H1 (cell line): ENCODE data around the gene AOC1. TPM values are rescaled to one million over a fixed set of nuclear protein-coding genes. Genes with fewer than 3 reads are reported as not detected.

ENCODE experiments used
- CTCF ChIA-PET: fragments of 300-600 bp; sonication (Branson Sonifier 250); formaldehyde crosslinking; loops from one replicate; lab custom pipeline; 2021; ENCODE audit not compliant: partially characterized antibody; lab: Charles Lee
- POLR2A ChIA-PET: fragments of 300-600 bp; sonication (Branson Sonifier 250); formaldehyde crosslinking; loops from one replicate; lab custom pipeline; 2021; ENCODE audit warnings: inconsistent platforms; ENCODE audit not compliant: partially characterized antibody; lab: Charles Lee
- DNase-seq, 2 experiments: peaks; one replicate each; pipeline versions ENCODE4 v3.0.0 to v3.0.0-alpha.2; 2010 to 2022; ENCODE audit warnings: low spot score in 2 of 2, low read depth in 1 of 2, mixed read lengths in 1 of 2
- FAIRE-seq: peaks from 2 replicates; lab custom pipeline; 2011; peaks lifted over from hg19 to GRCh38; lab: Jason Lieb, UNC
- H2AFZ ChIP-seq: 2 replicates; pipeline ENCODE4 v1.8.1; 2012; ENCODE audit warnings: low read length, inconsistent platforms
- H2AK5ac ChIP-seq: 2 replicates; pipeline ENCODE4 v1.6.1; 2013; ENCODE audit warnings: low read depth, low read length
- H2BK120ac ChIP-seq: replicated peaks from 2 replicates; pipeline ENCODE3; 2013; ENCODE audit warnings: low read depth, low read length, inconsistent platforms
- H2BK12ac ChIP-seq: 2 replicates; pipeline ENCODE4 v1.6.1; 2013; ENCODE audit warnings: low read depth, low read length
- H2BK15ac ChIP-seq: 2 replicates; pipeline ENCODE4 v1.6.1; 2013; ENCODE audit warnings: low read length
- H2BK20ac ChIP-seq: 2 replicates; pipeline ENCODE4 v1.6.1; 2013; ENCODE audit warnings: low read length
- H2BK5ac ChIP-seq: 2 replicates; pipeline ENCODE4 v1.6.1; 2013; ENCODE audit warnings: low read depth, low read length
- H3K14ac ChIP-seq: 2 replicates; pipeline ENCODE4 v1.6.1; 2013; ENCODE audit warnings: inconsistent platforms; ENCODE audit not compliant: insufficient read length
- H3K18ac ChIP-seq: 2 replicates; pipeline ENCODE4 v1.6.1; 2013; ENCODE audit warnings: low read length; ENCODE audit errors: extremely low read depth
- H3K23ac ChIP-seq: 2 replicates; pipeline ENCODE4 v1.6.1; 2013; ENCODE audit warnings: inconsistent platforms; ENCODE audit not compliant: insufficient read length
- H3K23me2 ChIP-seq: 2 replicates; pipeline ENCODE4 v1.6.1; 2013; ENCODE audit warnings: low read depth, low read length
- H3K27ac ChIP-seq: 2 replicates; pipeline ENCODE4 v1.6.1; 2011; ENCODE audit warnings: low read depth, low read length, inconsistent platforms
- H3K27me3 ChIP-seq, 4 experiments: replicated peaks in 1 of 4; 1 replicate in 1 of 4; 2 replicates in 3 of 4; pipeline versions ENCODE4 v1.6.1 to v1.8.1; 2011 to 2013; ENCODE audit warnings: low read length in 3 of 4, mild to moderate bottlenecking in 3 of 4, inconsistent platforms in 2 of 4, mixed read lengths in 2 of 4, moderate library complexity in 1 of 4; ENCODE audit not compliant: control insufficient read depth in 3 of 4, insufficient read depth in 3 of 4; ENCODE audit errors: extremely low read depth in 1 of 4
- H3K36me3 ChIP-seq, 4 experiments: 2 replicates each; pipeline versions ENCODE4 v1.6.1 to v1.8.1; 2011 to 2013; ENCODE audit warnings: mild to moderate bottlenecking in 4 of 4, low read length in 3 of 4, moderate library complexity in 2 of 4, control low read depth in 1 of 4, inconsistent platforms in 1 of 4; ENCODE audit not compliant: insufficient read depth in 4 of 4, control insufficient read depth in 2 of 4
- H3K4ac ChIP-seq: replicated peaks from 2 replicates; pipeline ENCODE3; 2013; ENCODE audit warnings: low read length, low read depth, mixed read lengths, inconsistent platforms; ENCODE audit not compliant: insufficient read length
- H3K4me1 ChIP-seq, 4 experiments: replicated peaks in 1 of 4; 1 replicate in 1 of 4; 2 replicates in 3 of 4; pipeline versions ENCODE4 v1.6.1 to v1.8.1; 2011 to 2013; ENCODE audit warnings: low read length in 3 of 4, inconsistent platforms in 2 of 4, mixed read lengths in 1 of 4; ENCODE audit not compliant: insufficient read depth in 4 of 4, control insufficient read depth in 3 of 4
- H3K4me2 ChIP-seq, 2 experiments: 2 replicates each; pipeline versions ENCODE4 v1.6.1 to v1.8.1; 2011 to 2013; ENCODE audit warnings: low read depth in 2 of 2, low read length in 2 of 2, control low read depth in 1 of 2, inconsistent platforms in 1 of 2, mild to moderate bottlenecking in 1 of 2; ENCODE audit not compliant: insufficient read depth in 1 of 2
- H3K4me3 ChIP-seq, 4 experiments: fragments of 200-600, 300-600 bp in 1 of 4; sonication (generic), shearing (Covaris generic), sonication (Bioruptor Twin) in 1 of 4; 2 replicates each; pipeline versions ENCODE4 v1.5.1 to v1.8.1; 2011 to 2016; ENCODE audit warnings: low read length in 4 of 4, low read depth in 3 of 4, control low read depth in 2 of 4, inconsistent platforms in 2 of 4, mild to moderate bottlenecking in 2 of 4, mixed read lengths in 1 of 4, moderate library complexity in 1 of 4; ENCODE audit not compliant: insufficient read depth in 2 of 4; ENCODE audit errors: extremely low read depth in 1 of 4
- H3K56ac ChIP-seq: replicated peaks from 2 replicates; pipeline ENCODE3; 2013; ENCODE audit warnings: low read depth, mild to moderate bottlenecking, mixed read lengths, low read length, inconsistent platforms; ENCODE audit not compliant: insufficient read length
- H3K79me1 ChIP-seq: 2 replicates; pipeline ENCODE4 v1.6.1; 2013; ENCODE audit warnings: low read depth, low read length, control low read depth
- H3K79me2 ChIP-seq, 2 experiments: 2 replicates each; pipeline versions ENCODE4 v1.6.1 to v1.8.1; 2012 to 2013; ENCODE audit warnings: low read length in 2 of 2, mild to moderate bottlenecking in 2 of 2, inconsistent platforms in 1 of 2; ENCODE audit not compliant: insufficient read depth in 2 of 2, control insufficient read depth in 1 of 2
- H3K9ac ChIP-seq, 4 experiments: replicated peaks in 1 of 4; 1 replicate in 1 of 4; 2 replicates in 3 of 4; pipeline versions ENCODE4 v1.6.1 to v1.8.1; 2011 to 2013; ENCODE audit warnings: low read depth in 3 of 4, low read length in 3 of 4, control low read depth in 2 of 4, mild to moderate bottlenecking in 2 of 4, moderate library complexity in 2 of 4, inconsistent platforms in 1 of 4; ENCODE audit errors: extremely low read depth in 1 of 4
- H3K9me3 ChIP-seq, 2 experiments: 2 replicates each; pipeline versions ENCODE4 v1.6.1 to v1.8.1; 2012 to 2013; ENCODE audit warnings: mild to moderate bottlenecking in 2 of 2, moderate library complexity in 2 of 2, control low read depth in 1 of 2, inconsistent platforms in 1 of 2, low read depth in 1 of 2, low read length in 1 of 2, mixed read lengths in 1 of 2; ENCODE audit not compliant: insufficient read depth in 2 of 2
- H4K20me1 ChIP-seq, 2 experiments: replicated peaks in 1 of 2; 2 replicates each; pipeline versions ENCODE3 to v1.8.1; 2011 to 2013; ENCODE audit warnings: inconsistent platforms in 2 of 2, low read length in 2 of 2, mild to moderate bottlenecking in 1 of 2; ENCODE audit not compliant: insufficient read depth in 2 of 2, control insufficient read depth in 1 of 2
- H4K5ac ChIP-seq: 2 replicates; pipeline ENCODE4 v1.6.1; 2013; ENCODE audit warnings: low read length, low read depth, mixed read lengths, inconsistent platforms; ENCODE audit not compliant: insufficient read length
- H4K8ac ChIP-seq: 2 replicates; pipeline ENCODE4 v1.8.0; 2013; ENCODE audit warnings: mild to moderate bottlenecking, moderate library complexity, low read length, inconsistent platforms; ENCODE audit not compliant: insufficient read depth; ENCODE audit errors: extremely low read depth
- H4K91ac ChIP-seq: replicated peaks from 2 replicates; pipeline ENCODE3; 2013; ENCODE audit warnings: low read length, mixed read lengths, inconsistent platforms; ENCODE audit not compliant: insufficient read length
- ASH2L ChIP-seq: fragments of 200-600, 300-600 bp; sonication (generic); IDR thresholded peaks from one replicate; pipeline ENCODE4 v1.7.1; 2017; ENCODE audit warnings: low read length
- BCL11A ChIP-seq, 2 experiments: IDR thresholded peaks; one replicate each; pipeline ENCODE4 v1.6.1; 2011; ENCODE audit warnings: low read depth in 2 of 2, low read length in 2 of 2, mild to moderate bottlenecking in 2 of 2
- BRCA1 ChIP-seq: IDR thresholded peaks from 2 replicates; pipeline ENCODE4 v1.6.1; 2012; ENCODE audit warnings: low read depth, low read length, improper control_type of control experiment
- CEBPB ChIP-seq: IDR thresholded peaks from 2 replicates; pipeline ENCODE4 v1.6.1; 2012; ENCODE audit warnings: low read depth, low read length
- CREB1 ChIP-seq: IDR thresholded peaks from 2 replicates; pipeline ENCODE4 v1.6.1; 2012; ENCODE audit warnings: inconsistent platforms
- CTBP2 ChIP-seq: IDR thresholded peaks from 2 replicates; pipeline ENCODE4 v1.7.0; 2011; ENCODE audit warnings: borderline replicate concordance, mild to moderate bottlenecking, moderate library complexity, mixed read lengths, low read length; ENCODE audit not compliant: insufficient read depth, insufficient read length
- GABPA ChIP-seq: IDR thresholded peaks from 2 replicates; pipeline ENCODE4 v1.6.1; 2011; ENCODE audit warnings: mild to moderate bottlenecking, low read length, moderate library complexity, borderline replicate concordance; ENCODE audit not compliant: insufficient read depth
- GTF2F1 ChIP-seq: IDR thresholded peaks from 2 replicates; pipeline ENCODE4 v1.6.1; 2012; ENCODE audit warnings: low read depth, low read length, improper control_type of control experiment, borderline replicate concordance
- HDAC6 ChIP-seq: IDR thresholded peaks from one replicate; pipeline ENCODE4 v1.7.1; 2012; ENCODE audit warnings: low read depth, mild to moderate bottlenecking, inconsistent platforms, low read length, moderate library complexity
- POLR2A ChIP-seq, 2 experiments: IDR thresholded peaks; 1 replicate in 1 of 2; 2 replicates in 1 of 2; pipeline ENCODE4 v1.6.1; 2011; ENCODE audit warnings: low read depth in 2 of 2, low read length in 2 of 2, mild to moderate bottlenecking in 2 of 2; ENCODE audit errors: control extremely low read depth in 1 of 2
- RBBP5 ChIP-seq: IDR thresholded peaks from 2 replicates; pipeline ENCODE4 v1.7.1; 2012; ENCODE audit warnings: low read depth, mild to moderate bottlenecking, inconsistent platforms, low read length, moderate library complexity, borderline replicate concordance
- SIN3A ChIP-seq, 2 experiments: IDR thresholded peaks in 1 of 2; conservative IDR thresholded peaks in 1 of 2; 2 replicates each; pipeline ENCODE4 v1.6.1; 2011 to 2012; ENCODE audit warnings: low read length in 2 of 2, improper control_type of control experiment in 1 of 2, low read depth in 1 of 2, mild to moderate bottlenecking in 1 of 2
- SP4 ChIP-seq: IDR thresholded peaks from 2 replicates; pipeline ENCODE4 v1.6.1; 2012; ENCODE audit warnings: low read length, inconsistent platforms
- TBP ChIP-seq: IDR thresholded peaks from 2 replicates; pipeline ENCODE4 v1.6.1; 2011; ENCODE audit warnings: low read depth, low read length, improper control_type of control experiment
- YY1 ChIP-seq: IDR thresholded peaks from 2 replicates; pipeline ENCODE4 v1.6.1; 2011; ENCODE audit warnings: low read depth, mild to moderate bottlenecking, low read length
- WGBS, 2 experiments: shearing (Covaris generic) in 1 of 2; methylation state at CpG; one replicate each; pipeline versions ENCODE4 v1.1.6 to v1.1.7; 2013 to 2015; ENCODE audit warnings: low lambda C conversion rate in 2 of 2, mixed read lengths in 2 of 2, inconsistent platforms in 1 of 2, low coverage in 1 of 2, missing lambda C conversion rate in 1 of 2; ENCODE audit not compliant: insufficient replicate concordance in 2 of 2, insufficient coverage in 1 of 2, insufficient read length in 1 of 2; ENCODE audit errors: extremely low coverage in 1 of 2, missing lambda C conversion rate in 1 of 2; 5-methylcytosine and 5-hydroxymethylcytosine counted together
- polyA plus RNA-seq, 7 experiments: library from polyadenylated mRNA; depleted of rRNA in 3 of 7; stranded (reverse) in 5 of 7; unstranded in 2 of 7; fragments of >200 nt in 5 of 7; fragments of 200-250 nt in 2 of 7; gene quantifications; 1 replicate in 5 of 7; 2 replicates in 1 of 7; 4 replicates in 1 of 7; pipeline versions ENCODE4 v1.2.1 to v1.2.3, GENCODE V29; 2011 to 2013; ENCODE audit warnings: missing spikeins in 2 of 7, mixed read lengths in 2 of 7
- total RNA-seq: library from RNA; stranded (reverse); fragmentation: NEBNext Ultra II Directional; extraction: Animal tissue kit (Norgen Biotek cat#: 25700); gene quantifications from 2 replicates; pipeline ENCODE4 v1.2.1, GENCODE V29; 2021

Gene AOC1
- total and polyA plus RNA-seq, 2 of the 8 experiments (the other 6 are each of a cell fraction or from before 2014, with no cell fraction given): 0.15 to 0.17 TPM

GRCh38 chr7:150910996-150911422 lies 58.7 kb downstream of the AOC1 start:
- no peak overlapping the region; the same call in 1 of the 2 replicates for H3K18ac ChIP-seq
- H3K4ac ChIP-seq: no peak overlapping the region
- no peaks in the 10 kb centered on the region for H3K79me1 ChIP-seq
- 0 out of 2 replicates have a peak overlapping the region, but pooled peaks have one; percentile 4 for H2BK20ac ChIP-seq
- H3K23ac ChIP-seq: no peak overlapping the region
- peak overlapping the region in 1 of 2 experiments; percentile 8; a peak in 1 of 4 replicates for H3K4me2 ChIP-seq
- H4K5ac ChIP-seq: no peak overlapping the region
- peak overlapping the region; percentile 82; the same call in 1 of the 2 replicates for H2BK12ac ChIP-seq
- 0 out of 2 replicates have a peak overlapping the region, but pooled peaks have one; percentile 12 for H2AFZ ChIP-seq
- peaks cover 0 to 8% (median 0%) of the 10 kb centered on the region in 4 experiments; a peak in 2 of 7 replicates for H3K4me1 ChIP-seq
- no peak for DNase-seq
- H3K79me2 ChIP-seq: no peaks in the 10 kb centered on the region
- no peak overlapping the region for H2BK5ac ChIP-seq
- no peak overlapping the region for H4K91ac ChIP-seq
- no peak overlapping the region; the same call in 1 of the 2 replicates for H2BK15ac ChIP-seq
- no peak overlapping the region for H4K8ac ChIP-seq
- no peak overlapping the region for H3K4me3 ChIP-seq
- H3K27ac ChIP-seq: no peak overlapping the region
- no peaks in the 10 kb centered on the region for H3K27me3 ChIP-seq
- H2AK5ac ChIP-seq: no peak overlapping the region
- 80% methylated on average over 12 of the region's 12 CpGs; no CpG with 5 or more reads in 1 of the 2 experiments for WGBS, 2 experiments
- no peak overlapping the region for H3K14ac ChIP-seq
- H3K56ac ChIP-seq: no peak overlapping the region
- ChIA-PET POLR2A (interaction anchor here (0.7 to 1.3 kb wide), 3 partner anchors 11 to 94 kb away, joined by 3 read pairs; no protein-coding TSS in a partner anchor), CTCF (interaction anchor here (0.7 to 5.5 kb wide), 12 partner anchors 9 to 109 kb away, joined by 3 to 27 read pairs (median 3); no protein-coding TSS in a partner anchor)
- H3K9me3 ChIP-seq: no peaks in the 10 kb centered on the region
- no peak overlapping the region for H2BK120ac ChIP-seq
- H3K9ac ChIP-seq: no peak overlapping the region
- FAIRE-seq: no peak
- no peaks in the 10 kb centered on the region for H3K36me3 ChIP-seq
- no peaks in the 10 kb centered on the region for H4K20me1 ChIP-seq
- H3K23me2 ChIP-seq: peaks cover 13% of the 10 kb centered on the region; the same call in 1 of the 2 replicates
- TF ChIP-seq RBBP5: no peak
- TF ChIP-seq CEBPB: no peak
- no peak for TF ChIP-seq BRCA1
- no peak for TF ChIP-seq SIN3A (conservative IDR thresholded peaks at IDR 0.05 in 1 of 2, IDR thresholded peaks at IDR 0.05 in 1 of 2; ENCODE audit: low read depth in 1 of 2, low read length in 2 of 2)
- no peak for TF ChIP-seq SP4
- TF ChIP-seq GABPA: no peak
- TF ChIP-seq HDAC6: no peak
- TF ChIP-seq BCL11A (IDR thresholded peaks at IDR 0.05; ENCODE audit: low read depth in 2 of 2, low read length in 2 of 2): no peak
- no peak for TF ChIP-seq GTF2F1
- TF ChIP-seq CREB1: no peak
- no peak for TF ChIP-seq CTBP2
- TF ChIP-seq POLR2A (IDR thresholded peaks at IDR 0.05; ENCODE audit: control extremely low read depth in 1 of 2, low read depth in 2 of 2, low read length in 2 of 2): no peak
- TF ChIP-seq YY1: no peak
- no peak for TF ChIP-seq ASH2L
- TF ChIP-seq TBP: no peak
